ENCODE results near the gene LPCAT4.

Gene LPCAT4

DNA sequence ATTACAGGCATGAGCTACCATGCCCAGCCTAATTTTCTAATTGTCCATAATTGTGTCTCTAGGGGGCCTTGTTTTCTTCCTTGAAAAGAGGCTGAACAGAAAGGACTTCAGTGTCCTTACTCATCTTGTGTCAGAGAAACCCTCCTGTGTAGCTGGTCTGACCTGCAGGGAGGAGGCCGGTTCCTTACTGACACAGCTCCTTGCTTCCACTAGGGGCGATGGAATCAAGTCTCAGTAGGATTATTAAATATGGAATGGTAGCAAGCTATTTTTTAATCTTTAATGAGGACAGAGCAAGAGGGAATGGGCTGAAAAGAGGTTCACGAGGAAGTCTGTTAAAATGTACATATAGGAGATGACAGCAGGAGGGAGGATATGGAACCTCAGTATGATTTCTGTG is 8.6 kb downstream of the LPCAT4 start:
- no peak overlapping the region for H3K4me3 ChIP-seq (ENCODE audit: low read length)
- H3K36me3 ChIP-seq (ENCODE audit: control insufficient read depth, low read length), result peaks cover 30% of the 10 kb centered on the region
- no peak overlapping the region for H3K27ac ChIP-seq (ENCODE audit: low read depth, low read length)
- no peaks in the 10 kb centered on the region for H3K27me3 ChIP-seq (ENCODE audit: control insufficient read depth, low read length)
- H4K20me1 ChIP-seq (ENCODE audit: control insufficient read depth, insufficient read depth, low read depth, low read length), result no peaks in the 10 kb centered on the region
- H3F3A ChIP-seq (ENCODE audit: control insufficient read depth, insufficient read depth), result no peaks in the 10 kb centered on the region
- no peaks in the 10 kb centered on the region for H3K4me1 ChIP-seq (ENCODE audit: control insufficient read depth, low read length)
- no peaks in the 10 kb centered on the region for H3K9me3 ChIP-seq (ENCODE audit: control insufficient read depth, insufficient read depth, low read length)
- H3K9me2 ChIP-seq (replicated peaks; ENCODE audit: control insufficient read depth, low read length), result no peaks in the 10 kb centered on the region
- TF ChIP-seq, protein P1, sequence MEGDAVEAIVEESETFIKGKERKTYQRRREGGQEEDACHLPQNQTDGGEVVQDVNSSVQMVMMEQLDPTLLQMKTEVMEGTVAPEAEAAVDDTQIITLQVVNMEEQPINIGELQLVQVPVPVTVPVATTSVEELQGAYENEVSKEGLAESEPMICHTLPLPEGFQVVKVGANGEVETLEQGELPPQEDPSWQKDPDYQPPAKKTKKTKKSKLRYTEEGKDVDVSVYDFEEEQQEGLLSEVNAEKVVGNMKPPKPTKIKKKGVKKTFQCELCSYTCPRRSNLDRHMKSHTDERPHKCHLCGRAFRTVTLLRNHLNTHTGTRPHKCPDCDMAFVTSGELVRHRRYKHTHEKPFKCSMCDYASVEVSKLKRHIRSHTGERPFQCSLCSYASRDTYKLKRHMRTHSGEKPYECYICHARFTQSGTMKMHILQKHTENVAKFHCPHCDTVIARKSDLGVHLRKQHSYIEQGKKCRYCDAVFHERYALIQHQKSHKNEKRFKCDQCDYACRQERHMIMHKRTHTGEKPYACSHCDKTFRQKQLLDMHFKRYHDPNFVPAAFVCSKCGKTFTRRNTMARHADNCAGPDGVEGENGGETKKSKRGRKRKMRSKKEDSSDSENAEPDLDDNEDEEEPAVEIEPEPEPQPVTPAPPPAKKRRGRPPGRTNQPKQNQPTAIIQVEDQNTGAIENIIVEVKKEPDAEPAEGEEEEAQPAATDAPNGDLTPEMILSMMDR (IDR thresholded peaks at IDR 0.05; ENCODE audit: low read depth, low read length, poor library complexity, severe bottlenecking), result no peak
- TF ChIP-seq EZH2phosphoT487 (IDR thresholded peaks at IDR 0.05; ENCODE audit: borderline replicate concordance, low read length), result no peak
- no peak overlapping the region for H3K4me2 ChIP-seq (ENCODE audit: low read length)
- no peaks in the 10 kb centered on the region for H3K79me2 ChIP-seq (ENCODE audit: control insufficient read depth, low read length)

DNA sequence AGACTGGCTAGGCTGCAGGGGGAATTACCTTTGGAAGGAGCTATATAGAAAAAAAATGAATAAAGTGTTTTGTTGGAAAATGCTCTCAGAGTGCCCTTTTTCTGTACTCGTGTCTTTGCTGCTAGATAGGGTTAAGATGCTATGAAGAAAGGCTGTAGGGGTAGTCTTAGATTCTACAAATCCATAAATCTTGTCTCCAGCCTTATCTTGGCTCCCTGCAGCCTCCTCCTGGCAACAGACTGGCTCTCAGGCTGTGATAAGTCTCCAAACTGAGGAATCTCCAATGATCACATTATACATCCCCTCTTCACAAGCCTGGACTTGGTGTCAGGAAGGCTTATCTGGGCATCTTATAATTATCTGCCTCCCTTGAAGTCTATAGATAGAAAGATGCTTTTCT is 9.3 kb downstream of the LPCAT4 start:
- Histone ChIP-seq H3K4me1 (ENCODE audit: control insufficient read depth, low read length) (no peaks in the 10 kb centered on the region), H3K4me3 (ENCODE audit: low read length) (no peak overlapping the region), H3K36me3 (ENCODE audit: control insufficient read depth, low read length) (peaks cover 23% of the 10 kb centered on the region), H3F3A (ENCODE audit: control insufficient read depth, insufficient read depth) (no peaks in the 10 kb centered on the region), H3K9me2 (replicated peaks; ENCODE audit: control insufficient read depth, low read length) (no peaks in the 10 kb centered on the region), H3K4me2 (ENCODE audit: low read length) (no peak overlapping the region), H3K79me2 (ENCODE audit: control insufficient read depth, low read length) (no peaks in the 10 kb centered on the region), H3K9me3 (ENCODE audit: control insufficient read depth, insufficient read depth, low read length) (no peaks in the 10 kb centered on the region), H4K20me1 (ENCODE audit: control insufficient read depth, insufficient read depth, low read depth, low read length) (no peaks in the 10 kb centered on the region), H3K27ac (ENCODE audit: low read depth, low read length) (no peak overlapping the region), H3K27me3 (ENCODE audit: control insufficient read depth, low read length) (no peaks in the 10 kb centered on the region)
- TF ChIP-seq EZH2phosphoT487 (IDR thresholded peaks at IDR 0.05; ENCODE audit: borderline replicate concordance, low read length), result no peak
- TF ChIP-seq, protein P1 (IDR thresholded peaks at IDR 0.05; ENCODE audit: low read depth, low read length, poor library complexity, severe bottlenecking), result no peak

DNA sequence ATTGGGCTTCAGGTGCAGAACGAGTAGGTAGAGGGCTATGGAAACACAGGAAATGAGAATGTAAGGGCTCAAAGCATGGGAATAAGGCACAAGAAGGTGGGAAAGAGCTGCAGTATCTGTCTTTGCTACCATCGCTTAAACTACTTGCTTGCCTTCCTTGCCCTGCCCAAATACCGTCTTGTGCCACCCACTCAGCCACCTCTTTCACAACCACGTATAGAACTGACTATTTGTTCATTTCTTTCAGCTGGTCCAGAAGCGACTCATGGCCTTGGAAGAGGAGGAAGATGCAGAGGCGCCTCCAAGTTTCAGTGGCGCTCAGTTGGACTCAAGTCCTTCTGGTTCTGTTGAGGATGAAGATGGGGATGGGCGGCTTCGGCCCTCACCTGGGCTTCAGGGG is 11.8 kb downstream of the LPCAT4 start:
- no peak for TF ChIP-seq EZH2phosphoT487 (IDR thresholded peaks at IDR 0.05; ENCODE audit: borderline replicate concordance, low read length)
- TF ChIP-seq, protein P1 (IDR thresholded peaks at IDR 0.05; ENCODE audit: low read depth, low read length, poor library complexity, severe bottlenecking), result no peak
- H3K4me2 ChIP-seq (ENCODE audit: low read length), result no peak overlapping the region
- H3K36me3 ChIP-seq (ENCODE audit: control insufficient read depth, low read length), result peaks cover 5% of the 10 kb centered on the region

GRCh38 chr15:34354286-34354685 is 12.7 kb downstream of the LPCAT4 start:
- no peaks in the 10 kb centered on the region for H3K9me2 ChIP-seq (replicated peaks; ENCODE audit: control insufficient read depth, low read length)
- H3K4me3 ChIP-seq (ENCODE audit: low read length), result no peak overlapping the region
- H3K4me1 ChIP-seq (ENCODE audit: control insufficient read depth, low read length), result no peaks in the 10 kb centered on the region
- no peak overlapping the region for H3K4me2 ChIP-seq (ENCODE audit: low read length)
- peaks cover 3% of the 10 kb centered on the region for H3K36me3 ChIP-seq (ENCODE audit: control insufficient read depth, low read length)
- no peak for TF ChIP-seq EZH2phosphoT487 (IDR thresholded peaks at IDR 0.05; ENCODE audit: borderline replicate concordance, low read length)
- TF ChIP-seq, protein P1 (IDR thresholded peaks at IDR 0.05; ENCODE audit: low read depth, low read length, poor library complexity, severe bottlenecking), result no peak
- no peaks in the 10 kb centered on the region for H3F3A ChIP-seq (ENCODE audit: control insufficient read depth, insufficient read depth)
- no peak overlapping the region for H3K27ac ChIP-seq (ENCODE audit: low read depth, low read length)
- H3K9me3 ChIP-seq (ENCODE audit: control insufficient read depth, insufficient read depth, low read length), result no peaks in the 10 kb centered on the region
- no peaks in the 10 kb centered on the region for H3K27me3 ChIP-seq (ENCODE audit: control insufficient read depth, low read length)
- no peaks in the 10 kb centered on the region for H4K20me1 ChIP-seq (ENCODE audit: control insufficient read depth, insufficient read depth, low read depth, low read length)
- H3K79me2 ChIP-seq (ENCODE audit: control insufficient read depth, low read length), result no peaks in the 10 kb centered on the region

More for the DNA sequence above, 11.8 kb downstream of the LPCAT4 start:
- H3K4me3 ChIP-seq (ENCODE audit: low read length), result no peak overlapping the region
- no peaks in the 10 kb centered on the region for H3K9me2 ChIP-seq (replicated peaks; ENCODE audit: control insufficient read depth, low read length)
- no peaks in the 10 kb centered on the region for H3F3A ChIP-seq (ENCODE audit: control insufficient read depth, insufficient read depth)
- H3K9me3 ChIP-seq (ENCODE audit: control insufficient read depth, insufficient read depth, low read length), result no peaks in the 10 kb centered on the region
- H3K27ac ChIP-seq (ENCODE audit: low read depth, low read length), result no peak overlapping the region
- H4K20me1 ChIP-seq (ENCODE audit: control insufficient read depth, insufficient read depth, low read depth, low read length), result no peaks in the 10 kb centered on the region
- H3K79me2 ChIP-seq (ENCODE audit: control insufficient read depth, low read length), result no peaks in the 10 kb centered on the region
- H3K4me1 ChIP-seq (ENCODE audit: control insufficient read depth, low read length), result no peaks in the 10 kb centered on the region
- no peaks in the 10 kb centered on the region for H3K27me3 ChIP-seq (ENCODE audit: control insufficient read depth, low read length)

Measured in DOHH2 (cell line).